PC-9 (cell line): ENCODE results near the gene DDIT4. TPM values are rescaled to one million over a fixed set of nuclear protein-coding genes. Genes with fewer than 3 reads are reported as not detected.
"Not testable (repeated sequence)": the region's sequence is repeated elsewhere in the genome, so short reads cannot be mapped to it uniquely, and the experiment has no call there.

Experiments used
- BruUV-seq: library from RNA; stranded (reverse); fragments of 400-500 nt; replicated peaks from 2 replicates; lab custom pipeline; 2021; lab: Mats Ljungman, UMichigan
- CTCF ChIA-PET: fragments of 300-600 bp; sonication (Branson Sonifier 250); formaldehyde crosslinking; loops from one replicate; lab custom pipeline; 2022; ENCODE audit warnings: antibody characterized with exemption; lab: Charles Lee
- POLR2A ChIA-PET: fragments of 300-600 bp; sonication (Branson Sonifier 250); formaldehyde crosslinking; loops from one replicate; lab custom pipeline; 2022; ENCODE audit warnings: antibody characterized with exemption; ENCODE audit not compliant: unreplicated experiment; lab: Charles Lee
- DNase-seq, 2 experiments: peaks; one replicate each; pipeline versions ENCODE4 v3.0.0 to v3.0.0-alpha.2; 2015 to 2022; ENCODE audit warnings: mixed read lengths in 1 of 2
- H2AFZ ChIP-seq: fragments of 200-600 bp; sonication (generic); 2 replicates; pipeline ENCODE4 v1.8.1; 2017; ENCODE audit warnings: antibody characterized with exemption
- H3F3A ChIP-seq: fragments of 200-600 bp; sonication (generic); 2 replicates; pipeline ENCODE4 v1.8.1; 2017; ENCODE audit warnings: antibody characterized with exemption, mild to moderate bottlenecking, low read depth; ENCODE audit not compliant: insufficient read depth
- H3K27ac ChIP-seq: fragments of 200-600 bp; sonication (generic); 2 replicates; pipeline ENCODE4 v1.6.1; 2016; ENCODE audit warnings: mixed run types
- H3K27me3 ChIP-seq: fragments of 200-600 bp; sonication (generic); 2 replicates; pipeline ENCODE4 v1.6.1; 2016; ENCODE audit warnings: low read depth, mixed run types; ENCODE audit not compliant: insufficient read depth
- H3K36me3 ChIP-seq: fragments of 200-600 bp; sonication (generic); 2 replicates; pipeline ENCODE4 v1.6.1; 2016; ENCODE audit warnings: low read depth, mixed run types
- H3K4me1 ChIP-seq: fragments of 200-600 bp; sonication (generic); replicated peaks from 2 replicates; pipeline ENCODE4 v1.6.1; 2016; ENCODE audit warnings: mixed run types; ENCODE audit not compliant: insufficient read depth
- H3K4me2 ChIP-seq: fragments of 200-600 bp; sonication (generic); 2 replicates; pipeline ENCODE4 v1.6.1; 2017; ENCODE audit warnings: mixed run types
- H3K4me3 ChIP-seq: fragments of 200-600 bp; sonication (generic); 2 replicates; pipeline ENCODE4 v1.6.1; 2016; ENCODE audit warnings: mixed run types
- H3K79me2 ChIP-seq: fragments of 200-600 bp; sonication (generic); 2 replicates; pipeline ENCODE4 v1.6.1; 2017; ENCODE audit warnings: low read depth, mixed run types
- H3K9me2 ChIP-seq: fragments of 200-600 bp; sonication (generic); 2 replicates; pipeline ENCODE4 v1.8.1; 2017; ENCODE audit warnings: mild to moderate bottlenecking; ENCODE audit not compliant: insufficient read depth
- H3K9me3 ChIP-seq: fragments of 200-600 bp; sonication (generic); 2 replicates; pipeline ENCODE4 v1.8.1; 2016; ENCODE audit warnings: low read depth; ENCODE audit not compliant: insufficient read depth
- H4K20me1 ChIP-seq: fragments of 200-600 bp; sonication (generic); 2 replicates; pipeline ENCODE4 v1.8.1; 2017; ENCODE audit not compliant: insufficient read depth
- EZH2 ChIP-seq: fragments of 200-600 bp; sonication (generic); IDR thresholded peaks from 2 replicates; pipeline ENCODE4 v1.8.0; 2017; ENCODE audit warnings: antibody characterized with exemption, low read depth
- intact Hi-C: fragments of 100-400 bp; cut with micrococcal nuclease; formaldehyde crosslinking; loops from one replicate; pipeline ENCODE4 v1.10.0; 2022; ENCODE audit not compliant: unreplicated experiment
- total RNA-seq: library from RNA; stranded (reverse); gene quantifications from 2 replicates; pipeline ENCODE4 v1.2.3, GENCODE V29; 2021
- TF ChIP-seq, protein P1 (sequence below): fragments of 200-600 bp; sonication (generic); conservative IDR thresholded peaks from 2 replicates; pipeline ENCODE4 v1.6.1; 2017; ENCODE audit warnings: mixed run types, antibody characterized with exemption, mild to moderate bottlenecking, moderate library complexity

The DDIT4 gene
- total RNA-seq, 1 experiment from 2014 or later = 212 TPM

DNA sequence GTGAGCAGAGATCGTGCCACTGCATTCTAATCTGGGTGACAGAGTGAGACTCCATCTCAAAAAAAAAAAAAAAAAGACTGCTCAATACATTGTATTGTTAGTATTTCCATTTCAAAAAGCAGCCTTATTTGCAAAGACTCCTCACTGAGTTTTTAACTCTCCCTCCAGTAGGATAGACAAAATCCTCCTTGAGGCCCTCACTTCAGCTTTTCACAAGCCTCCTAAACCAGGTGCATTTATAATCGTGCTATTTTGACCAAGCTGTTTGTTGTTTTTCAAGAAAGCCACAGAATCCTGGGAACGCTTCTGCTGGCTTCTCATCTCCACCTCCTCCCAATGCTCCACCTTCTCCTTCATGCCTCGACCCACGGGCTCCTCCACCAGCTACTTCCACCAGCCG is 6.3 kb upstream of the DDIT4 start:
- CTCF ChIA-PET = no interaction called here
- BruUV-seq = no TSS peak

DNA sequence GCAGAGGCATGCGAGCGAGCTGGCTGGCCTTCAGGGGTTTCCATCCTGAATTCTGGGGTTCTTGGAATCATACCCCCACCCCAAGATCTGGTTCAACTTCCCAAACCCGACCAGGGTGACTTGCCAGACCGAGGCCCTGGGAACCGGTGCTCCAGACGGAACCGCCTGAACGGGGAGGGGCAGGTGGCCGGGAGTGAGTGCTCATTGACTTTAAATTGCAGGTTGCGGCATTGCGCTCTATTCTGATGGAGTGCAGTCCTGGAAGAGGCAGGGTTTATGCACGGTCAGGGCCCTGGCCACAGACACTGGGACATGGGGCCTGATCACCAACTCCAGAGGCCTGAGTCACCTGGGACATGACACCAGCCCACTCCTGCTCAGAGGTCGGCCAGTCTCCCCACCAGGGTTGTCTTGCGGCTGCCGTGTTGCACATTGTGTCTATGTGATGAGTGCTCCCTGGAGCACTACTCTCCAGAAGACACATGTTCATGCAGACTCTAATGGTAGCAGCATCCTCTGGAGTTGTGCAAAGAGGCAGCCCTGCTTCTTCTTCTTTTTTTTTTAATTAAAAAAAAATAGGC is 5.8 kb upstream of the DDIT4 start:
- no peak overlapping the region for H3K4me2 ChIP-seq
- no peaks in the 10 kb centered on the region for H3K9me3 ChIP-seq
- POLR2A ChIA-PET = no interaction called here
- H4K20me1 ChIP-seq = no peaks in the 10 kb centered on the region
- no peaks in the 10 kb centered on the region for H3K9me2 ChIP-seq
- BruUV-seq = no TSS peak
- peaks cover 60% of the 10 kb centered on the region for H3K4me1 ChIP-seq
- no peaks in the 10 kb centered on the region for H3K79me2 ChIP-seq
- no peak overlapping the region for H3K27ac ChIP-seq
- peaks cover 54% of the 10 kb centered on the region for H3F3A ChIP-seq
- no peak for DNase-seq
- CTCF ChIA-PET = no interaction called here
- no peaks in the 10 kb centered on the region for H3K27me3 ChIP-seq
- H2AFZ ChIP-seq = no peak overlapping the region
- H3K36me3 ChIP-seq = no peaks in the 10 kb centered on the region
- no peak overlapping the region for H3K4me3 ChIP-seq
- TF ChIP-seq, protein P1, sequence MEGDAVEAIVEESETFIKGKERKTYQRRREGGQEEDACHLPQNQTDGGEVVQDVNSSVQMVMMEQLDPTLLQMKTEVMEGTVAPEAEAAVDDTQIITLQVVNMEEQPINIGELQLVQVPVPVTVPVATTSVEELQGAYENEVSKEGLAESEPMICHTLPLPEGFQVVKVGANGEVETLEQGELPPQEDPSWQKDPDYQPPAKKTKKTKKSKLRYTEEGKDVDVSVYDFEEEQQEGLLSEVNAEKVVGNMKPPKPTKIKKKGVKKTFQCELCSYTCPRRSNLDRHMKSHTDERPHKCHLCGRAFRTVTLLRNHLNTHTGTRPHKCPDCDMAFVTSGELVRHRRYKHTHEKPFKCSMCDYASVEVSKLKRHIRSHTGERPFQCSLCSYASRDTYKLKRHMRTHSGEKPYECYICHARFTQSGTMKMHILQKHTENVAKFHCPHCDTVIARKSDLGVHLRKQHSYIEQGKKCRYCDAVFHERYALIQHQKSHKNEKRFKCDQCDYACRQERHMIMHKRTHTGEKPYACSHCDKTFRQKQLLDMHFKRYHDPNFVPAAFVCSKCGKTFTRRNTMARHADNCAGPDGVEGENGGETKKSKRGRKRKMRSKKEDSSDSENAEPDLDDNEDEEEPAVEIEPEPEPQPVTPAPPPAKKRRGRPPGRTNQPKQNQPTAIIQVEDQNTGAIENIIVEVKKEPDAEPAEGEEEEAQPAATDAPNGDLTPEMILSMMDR = no peak
- no peak for TF ChIP-seq EZH2
- intact Hi-C loops = no loop called here

More for the DNA sequence above, 6.3 kb upstream of the DDIT4 start:
- Histone ChIP-seq H3K9me2 (no peaks in the 10 kb centered on the region), H3K4me2 (no peak overlapping the region), H3K27me3 (no peaks in the 10 kb centered on the region), H3K27ac (no peak overlapping the region), H3K4me1 (peaks cover 64% of the 10 kb centered on the region), H3F3A (peaks cover 58% of the 10 kb centered on the region), H3K9me3 (no peaks in the 10 kb centered on the region), H2AFZ (no peak overlapping the region), H4K20me1 (no peaks in the 10 kb centered on the region), H3K36me3 (no peaks in the 10 kb centered on the region), H3K4me3 (no peak overlapping the region), H3K79me2 (no peaks in the 10 kb centered on the region)
- no peak for TF ChIP-seq EZH2
- POLR2A ChIA-PET = no interaction called here
- DNase-seq = no peak
- intact Hi-C loops = no loop called here

GRCh38 chr10:72268475-72269200 is 5.1 kb upstream of the DDIT4 start:
- BruUV-seq, H3K4me2 ChIP-seq, H3K9me2 ChIP-seq, H3K27me3 ChIP-seq, H4K20me1 ChIP-seq, H3K36me3 ChIP-seq, H3K9me3 ChIP-seq, DNase-seq, intact Hi-C loops, H2AFZ ChIP-seq, H3K79me2 ChIP-seq, POLR2A ChIA-PET, H3K27ac ChIP-seq, H3K4me3 ChIP-seq: not testable (repeated sequence)
- H3K4me1 ChIP-seq = peaks cover 53% of the 10 kb centered on the region
- peaks cover 53% of the 10 kb centered on the region for H3F3A ChIP-seq
- CTCF ChIA-PET = interaction anchor here (0.7 kb wide), 2 partner anchors 67 to 372 kb away, joined by 4 to 5 read pairs; no protein-coding TSS in a partner anchor

DNA sequence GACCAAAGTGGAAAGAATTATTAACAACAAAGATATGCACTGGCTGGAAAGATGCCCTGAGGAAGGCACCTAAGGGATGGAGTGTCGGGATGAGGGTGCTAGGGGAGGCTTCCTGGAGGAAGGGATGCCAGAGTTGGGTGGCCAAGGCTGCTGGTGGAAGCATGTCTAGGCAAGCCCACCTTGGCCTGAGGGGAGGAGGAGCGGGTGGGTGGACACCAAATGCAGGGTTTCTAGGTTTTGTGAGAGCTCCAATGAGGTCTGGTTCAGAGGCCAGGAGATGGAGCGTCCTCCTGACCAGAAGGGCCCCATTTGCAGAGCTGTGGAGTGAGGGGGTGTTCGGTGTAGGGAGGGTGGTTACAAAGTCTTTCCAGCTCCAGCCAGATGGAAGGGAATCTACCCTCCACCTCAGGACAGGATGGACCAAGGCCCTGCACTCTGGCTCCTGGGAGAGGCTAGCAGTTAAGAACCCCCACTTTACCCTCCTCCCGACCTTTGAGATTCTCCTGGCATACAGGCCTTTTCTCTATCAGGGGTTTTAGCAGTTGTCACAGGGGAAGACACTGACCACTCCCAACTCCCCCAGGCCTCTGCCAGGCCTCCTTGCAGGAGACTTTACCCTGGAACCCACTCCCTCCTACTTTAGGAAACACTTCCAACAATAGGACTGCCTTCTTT is 3.0 kb upstream of the DDIT4 start:
- Histone ChIP-seq H3K79me2 (peaks cover 19% of the 10 kb centered on the region), H3K4me3 (no peak overlapping the region), H3K4me2 (peak overlapping the region; percentile 91; the same call in 1 of the 2 replicates), H3F3A (peaks cover 52% of the 10 kb centered on the region), H3K27me3 (no peaks in the 10 kb centered on the region), H3K4me1 (peaks cover 32% of the 10 kb centered on the region), H3K9me3 (no peaks in the 10 kb centered on the region), H4K20me1 (peaks cover 18% of the 10 kb centered on the region), H3K36me3 (peaks cover 17% of the 10 kb centered on the region), H2AFZ (no peak overlapping the region), H3K27ac (peak overlapping the region; percentile 99), H3K9me2 (no peaks in the 10 kb centered on the region)
- ChIA-PET CTCF (no interaction called here), POLR2A (no interaction called here)
- no peak for DNase-seq
- TF ChIP-seq, protein P1 = no peak
- TF ChIP-seq EZH2 = no peak
- BruUV-seq = no TSS peak
- intact Hi-C loops = loop anchor here (5.0 kb wide), 1 partner anchor 173 kb away; no protein-coding TSS in a partner anchor
